GM19240 (cell line): ENCODE data around the gene CRTC1.
"Not testable (repeated sequence)": the region's sequence is repeated elsewhere in the genome, so short reads cannot be mapped to it uniquely, and the experiment has no call there.

Experiments used
- DNase-seq: peaks from one replicate; pipeline ENCODE4 v3.0.0; 2011; ENCODE audit warnings: low spot score; ENCODE audit not compliant: insufficient read length

Gene CRTC1

DNA sequence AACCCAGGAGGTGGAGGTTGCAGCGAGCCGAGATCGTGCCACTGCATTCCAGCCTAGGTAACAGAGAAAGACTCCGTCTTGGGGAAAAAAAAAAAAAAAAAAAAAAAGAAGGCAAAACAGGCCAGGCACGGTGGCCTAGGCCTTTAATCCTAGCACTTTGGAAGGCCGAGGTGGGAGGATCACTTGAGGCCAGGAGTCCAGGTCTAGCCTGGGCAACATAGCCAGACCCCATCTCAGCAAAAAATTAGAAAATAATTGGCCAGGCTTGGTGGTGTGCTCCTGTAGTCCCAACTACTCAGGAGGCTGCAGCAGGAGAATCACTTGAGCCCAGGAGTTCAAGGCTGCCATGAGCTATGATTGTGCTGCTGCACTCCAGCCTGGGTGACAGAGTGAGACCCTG is 43.4 kb downstream of the CRTC1 start:
- DNase-seq: no peak

DNA sequence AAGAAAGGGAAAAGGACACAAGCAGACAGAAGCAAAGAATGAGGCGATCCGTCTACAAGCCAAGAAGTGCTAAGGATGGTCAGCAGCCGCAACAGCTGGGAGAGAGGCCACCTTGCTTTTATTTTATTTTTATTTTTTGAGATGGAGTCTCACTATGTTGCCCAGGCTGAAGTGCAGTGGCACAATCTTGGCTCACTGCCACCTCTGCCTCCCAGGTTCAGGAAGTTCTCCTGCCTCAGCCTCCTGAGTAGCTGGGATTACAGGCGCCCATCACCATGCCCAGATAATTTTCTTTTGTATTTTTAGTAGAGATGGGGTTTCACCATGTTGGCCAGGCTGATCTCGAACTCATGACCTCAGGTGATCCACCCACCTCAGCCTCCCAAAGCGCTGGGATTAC is 44.1 kb downstream of the CRTC1 start:
- DNase-seq: not testable (repeated sequence)

GRCh38 chr19:18729933-18730530 is 46.6 kb downstream of the CRTC1 start:
- DNase-seq: no peak

DNA sequence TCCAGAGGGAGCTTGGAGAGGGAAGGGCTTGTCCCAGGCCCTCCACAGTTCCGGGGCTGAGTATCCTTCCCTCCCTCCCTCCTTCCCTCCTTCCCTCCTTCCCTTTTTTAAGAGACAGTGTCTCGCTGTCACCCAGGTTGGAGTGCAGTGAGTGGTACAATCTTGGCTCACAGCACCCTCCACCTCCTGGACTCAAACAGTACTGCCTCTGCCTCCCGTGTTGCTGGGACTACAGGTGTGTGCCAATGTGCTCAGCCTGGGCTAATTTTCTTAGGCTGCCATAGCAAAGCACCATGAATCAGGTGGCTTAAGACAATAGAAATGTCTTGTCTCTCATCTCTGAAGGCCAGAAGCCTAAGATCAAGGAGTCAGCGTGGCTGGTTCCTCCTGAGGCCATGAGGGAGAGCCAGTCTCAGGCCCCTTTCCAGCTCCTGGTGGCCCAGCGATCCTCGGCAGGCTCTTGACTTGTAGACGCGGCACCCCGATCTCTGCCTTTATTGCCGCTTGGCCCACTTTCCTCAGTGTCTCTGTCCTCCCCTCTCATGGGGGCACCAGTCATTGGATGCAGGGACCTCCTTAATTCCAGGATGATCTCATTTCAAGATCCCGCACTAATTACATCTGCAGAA is 47.5 kb downstream of the CRTC1 start:
- DNase-seq: no peak

DNA sequence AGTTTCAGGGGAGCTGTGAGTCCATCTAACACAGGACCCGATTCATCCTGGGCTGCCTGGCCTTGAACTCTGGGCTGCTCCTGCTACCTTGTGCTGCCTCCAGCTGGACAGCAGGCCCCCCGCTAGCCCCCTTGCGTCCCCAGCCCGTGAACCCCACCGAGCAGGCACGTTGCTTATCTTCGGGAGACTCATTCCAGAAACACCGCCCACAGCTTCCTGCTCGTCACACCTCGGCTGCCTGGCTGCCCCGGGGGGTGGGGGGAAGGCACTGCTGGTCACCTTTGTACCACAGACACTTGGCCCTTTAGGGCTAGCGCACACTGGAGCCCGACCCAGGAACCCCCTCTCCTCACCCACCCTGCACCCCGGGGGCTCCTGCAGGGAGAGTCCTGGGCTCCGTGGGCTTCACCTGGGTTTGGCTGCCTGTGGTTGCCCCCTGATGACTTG is 48.1 kb downstream of the CRTC1 start:
- DNase-seq: no peak

GRCh38 chr19:18733196-18733647 is 49.7 kb downstream of the CRTC1 start:
- no peak for DNase-seq

DNA sequence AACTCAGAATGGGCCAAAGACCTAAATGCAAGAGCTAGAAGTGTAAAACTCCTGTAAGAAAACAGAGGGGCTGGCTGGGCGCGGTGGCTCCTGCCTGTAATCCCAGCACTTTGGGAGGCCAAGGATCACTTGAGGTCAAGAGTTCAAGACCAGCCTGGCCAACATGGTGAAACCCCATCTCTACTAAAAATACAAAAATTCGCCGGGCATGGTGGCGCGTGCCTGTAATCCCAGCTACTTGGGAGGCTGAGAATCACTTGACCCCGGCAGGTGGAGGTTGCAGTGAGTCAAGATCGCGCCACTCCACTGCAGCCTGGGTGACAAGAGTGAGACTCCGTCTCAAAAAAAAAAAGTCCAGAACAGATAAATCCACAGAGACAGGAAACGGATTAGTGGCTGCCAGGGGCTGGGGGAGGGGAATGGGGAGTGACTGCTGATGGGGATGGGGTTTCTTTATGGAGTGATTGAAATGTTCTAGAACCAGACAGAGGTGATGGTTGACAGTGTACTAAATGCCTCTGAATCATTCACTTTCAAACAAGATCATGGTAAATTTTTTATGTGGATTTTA is 50.4 kb downstream of the CRTC1 start:
- not testable (repeated sequence) for DNase-seq

- DNase-seq: no peak
Measured at GRCh38 chr19:18735324-18735723, 51.8 kb downstream of the CRTC1 start.

DNA sequence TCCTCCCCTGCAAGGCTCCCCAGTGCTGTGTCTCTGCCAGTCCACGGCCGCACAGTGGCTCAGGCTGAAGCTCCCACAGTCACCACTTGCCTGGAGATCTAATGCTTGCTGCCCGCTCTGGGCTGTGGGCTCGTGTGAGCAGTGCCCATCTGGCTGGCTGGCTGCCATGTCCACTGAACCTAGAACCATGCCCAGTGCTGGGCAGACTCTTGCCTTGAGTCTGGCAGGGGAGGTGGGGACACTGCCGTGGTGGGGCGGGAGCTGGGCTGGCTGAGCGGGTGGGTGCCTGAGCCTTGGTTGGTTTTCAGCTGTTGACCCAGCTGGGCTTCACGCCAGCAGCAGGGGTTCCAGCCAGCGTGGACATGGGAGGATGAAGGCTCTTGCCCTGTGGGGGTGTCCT is 52.3 kb downstream of the CRTC1 start:
- no peak for DNase-seq

DNA sequence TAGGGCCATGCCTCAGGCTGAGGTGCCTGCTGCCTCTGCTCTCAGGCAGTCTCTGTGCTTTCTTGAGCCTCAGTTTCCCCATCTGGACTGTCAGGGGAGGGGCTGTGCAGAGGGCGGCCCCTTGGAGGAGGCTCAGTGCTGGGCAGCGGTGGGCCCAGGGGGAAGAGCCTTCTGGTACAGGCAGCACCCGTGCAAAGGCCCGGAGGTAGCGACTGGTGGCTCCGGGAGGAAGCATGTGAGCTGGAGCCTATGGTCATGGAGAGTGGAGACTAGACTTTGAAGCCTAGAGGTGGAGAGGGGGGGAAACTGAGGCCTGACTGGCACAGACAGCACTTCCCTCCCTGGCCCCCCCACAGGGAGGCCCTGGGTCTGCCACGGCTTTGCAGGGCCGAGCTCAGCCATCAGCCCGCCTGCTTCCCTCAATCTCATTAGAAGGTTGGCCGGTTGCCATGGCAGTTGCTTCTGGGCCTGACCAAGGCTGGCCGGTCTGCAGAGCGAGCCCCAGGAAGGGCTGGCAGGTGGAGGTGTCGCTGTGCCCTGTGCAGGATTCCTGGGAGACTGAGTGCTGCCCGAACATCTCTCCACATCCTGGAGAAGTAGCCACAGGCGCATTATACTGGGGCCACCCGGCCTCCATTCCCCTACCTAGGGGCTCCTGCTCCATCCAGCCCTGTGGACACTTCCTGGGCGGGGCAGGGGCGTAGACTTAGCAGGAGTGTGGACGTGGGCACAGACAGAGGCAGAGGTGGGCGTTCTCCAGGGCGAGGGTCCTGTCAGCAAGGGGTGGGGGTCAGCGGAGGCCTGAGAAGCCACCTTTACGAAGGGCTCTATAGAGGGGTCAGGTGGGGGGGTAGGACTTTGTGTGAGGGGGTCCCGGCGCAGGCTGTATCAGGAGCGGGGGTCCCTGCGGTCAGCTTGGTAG is 53.2 kb downstream of the CRTC1 start:
- DNase-seq: no peak

GRCh38 chr19:18737337-18737953 is 54.0 kb downstream of the CRTC1 start:
- DNase-seq: no peak

DNA sequence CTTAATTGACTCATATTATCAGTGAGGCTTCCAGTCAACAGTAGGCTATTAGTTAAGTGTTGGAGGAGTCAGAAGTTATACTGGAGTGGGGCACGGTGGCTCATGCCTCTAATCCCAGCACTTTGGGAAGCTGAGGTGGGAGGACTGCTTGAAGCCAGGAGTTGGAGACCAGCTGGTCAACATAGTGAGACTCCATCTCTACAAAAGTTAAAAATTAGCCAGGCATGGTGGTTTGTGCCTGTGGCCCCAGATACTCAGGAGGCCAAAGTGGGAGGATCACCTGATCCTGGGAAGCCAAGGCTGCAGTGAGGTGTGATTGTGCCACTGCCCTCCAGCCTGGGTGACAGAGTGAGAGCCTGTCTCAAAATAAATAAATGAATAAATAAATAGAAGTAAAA is 54.5 kb downstream of the CRTC1 start:
- no peak for DNase-seq

GRCh38 chr19:18738961-18739690 is 55.6 kb downstream of the CRTC1 start:
- DNase-seq: no peak

- no peak for DNase-seq
Measured at GRCh38 chr19:18741124-18742121, 57.9 kb downstream of the CRTC1 start.

DNA sequence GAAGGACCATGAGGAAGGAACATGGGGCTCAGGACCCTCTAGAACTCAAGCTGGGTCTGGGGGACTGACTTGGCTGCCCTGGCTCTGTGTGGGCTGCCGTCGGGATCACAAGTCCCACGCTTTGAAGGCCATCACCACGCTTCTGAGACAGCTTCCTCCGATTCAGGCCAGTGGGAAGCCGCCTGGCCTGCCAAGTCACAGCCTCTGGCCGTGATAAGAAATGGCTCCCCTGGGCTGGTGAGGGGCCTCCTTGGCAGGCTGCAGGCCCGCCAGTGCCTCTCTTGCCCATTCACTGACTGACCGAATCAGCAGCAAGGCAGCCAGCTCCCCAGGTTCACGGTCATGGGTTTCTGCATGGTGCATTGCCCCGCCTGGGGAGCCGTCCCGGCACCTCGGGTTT is 58.8 kb downstream of the CRTC1 start:
- DNase-seq: no peak

GRCh38 chr19:18742838-18743783 is 59.6 kb downstream of the CRTC1 start:
- DNase-seq: no peak

- no peak for DNase-seq
Measured at GRCh38 chr19:18743784-18744418, 60.4 kb downstream of the CRTC1 start.
